ENCODE data around the gene FCGR2B. TPM values are rescaled to one million over a fixed set of nuclear protein-coding genes. Genes with fewer than 3 reads are reported as not detected.

The FCGR2B gene
- total RNA-seq, 1 experiment from 2014 or later: 0.11 TPM

GRCh38 chr1:161720422-161720821, 57.5 kb downstream of the FCGR2B start:
- no peak overlapping the region for H3K4me3 Mint-ChIP-seq
- peaks cover 40% of the 10 kb centered on the region for H3K27me3 Mint-ChIP-seq (ENCODE audit: low read depth)
- H3K9me3 Mint-ChIP-seq: no peaks in the 10 kb centered on the region
- DNase-seq (ENCODE audit: low spot score): no peak
- POLR2A ChIA-PET: no interaction called here
- CTCF ChIA-PET: no interaction called here
- TF ChIP-seq IRF1 (CRISPR knock-in tag; IDR thresholded peaks at IDR 0.05): no peak
- TF ChIP-seq ZNF317 (CRISPR knock-in tag; IDR thresholded peaks at IDR 0.05; ENCODE audit: borderline replicate concordance, low read depth): no peak
- TF ChIP-seq ZMAT4 (CRISPR knock-in tag; IDR thresholded peaks at IDR 0.05): no peak
- TF ChIP-seq ZNF121 (CRISPR knock-in tag; IDR thresholded peaks at IDR 0.05): no peak
- no peak for TF ChIP-seq GABPB1 (CRISPR knock-in tag; IDR thresholded peaks at IDR 0.05)
- TF ChIP-seq RORB (CRISPR knock-in tag; IDR thresholded peaks at IDR 0.05): no peak
- no peak overlapping the region for H3K27ac Mint-ChIP-seq
- H3K4me1 Mint-ChIP-seq: peaks cover 4% of the 10 kb centered on the region; the same call in 1 of the 2 replicates
- ATAC-seq: no peak
- no peaks in the 10 kb centered on the region for H3K36me3 Mint-ChIP-seq

- no peak within 1 kb of the TSS for H3K4me3 Mint-ChIP-seq
- ATAC-seq: no peak
- H3K9me3 Mint-ChIP-seq: no peaks in the 10 kb centered on the region
- H3K27ac Mint-ChIP-seq: no peak within 1 kb of the TSS
- H3K36me3 Mint-ChIP-seq: no peaks in the 10 kb centered on the region
- H3K4me1 Mint-ChIP-seq: peaks cover 9% of the 10 kb centered on the region; the same call in 1 of the 2 replicates
- no peak for DNase-seq (ENCODE audit: low spot score)
- ChIA-PET POLR2A (no interaction called here), CTCF (no interaction called here)
- H3K27me3 Mint-ChIP-seq (ENCODE audit: low read depth): peaks cover 47% of the 10 kb centered on the region
- TF ChIP-seq E2F5 (CRISPR knock-in tag; IDR thresholded peaks at IDR 0.05): no peak
- no peak for TF ChIP-seq ZNF281 (CRISPR knock-in tag; IDR thresholded peaks at IDR 0.05)
- no peak for TF ChIP-seq ZNF416 (CRISPR knock-in tag; IDR thresholded peaks at IDR 0.05)
- no peak for TF ChIP-seq ATF3 (CRISPR knock-in tag; conservative IDR thresholded peaks at IDR 0.05)
- TF ChIP-seq CBFB (CRISPR knock-in tag; IDR thresholded peaks at IDR 0.05; ENCODE audit: low read depth): no peak
- TF ChIP-seq ATF1 (CRISPR knock-in tag; IDR thresholded peaks at IDR 0.05): no peak
- no peak for TF ChIP-seq ZNF219 (CRISPR knock-in tag; IDR thresholded peaks at IDR 0.05; ENCODE audit: borderline replicate concordance)
Observed at GRCh38 chr1:161720956-161721737, 58.2 kb downstream of the FCGR2B start, which contains the start of gene FCRLB. Gene FCRLB, plus strand, starts transcription at chr1:161721544. Its CDS starts 1,129 bp downstream, at chr1:161722673.

GRCh38 chr1:161721738-161722343, 58.9 kb downstream of the FCGR2B start:
- Mint-ChIP-seq H3K4me1 (peaks cover 9% of the 10 kb centered on the region; the same call in 1 of the 2 replicates), H3K27ac (no peak overlapping the region), H3K9me3 (no peaks in the 10 kb centered on the region), H3K27me3 (ENCODE audit: low read depth) (peaks cover 52% of the 10 kb centered on the region), H3K36me3 (no peaks in the 10 kb centered on the region), H3K4me3 (no peak overlapping the region)
- ATAC-seq: no peak
- POLR2A ChIA-PET: no interaction called here
- CTCF ChIA-PET: no interaction called here
- no peak for DNase-seq (ENCODE audit: low spot score)
- no peak for TF ChIP-seq ZNF263 (CRISPR knock-in tag; IDR thresholded peaks at IDR 0.05; ENCODE audit: low read depth)
- TF ChIP-seq OVOL2 (CRISPR knock-in tag; IDR thresholded peaks at IDR 0.05; ENCODE audit: borderline replicate concordance): no peak
- no peak for TF ChIP-seq FOXP4 (CRISPR knock-in tag; IDR thresholded peaks at IDR 0.05)

Measured in WTC11 (cell line).